ENCODE results near the gene KREMEN1. TPM values are rescaled to one million over a fixed set of nuclear protein-coding genes. Genes with fewer than 3 reads are reported as not detected.

Gene KREMEN1
- total and polyA plus RNA-seq, 8 donors = 24.6 to 49.7 (median 33.6) TPM

DNA sequence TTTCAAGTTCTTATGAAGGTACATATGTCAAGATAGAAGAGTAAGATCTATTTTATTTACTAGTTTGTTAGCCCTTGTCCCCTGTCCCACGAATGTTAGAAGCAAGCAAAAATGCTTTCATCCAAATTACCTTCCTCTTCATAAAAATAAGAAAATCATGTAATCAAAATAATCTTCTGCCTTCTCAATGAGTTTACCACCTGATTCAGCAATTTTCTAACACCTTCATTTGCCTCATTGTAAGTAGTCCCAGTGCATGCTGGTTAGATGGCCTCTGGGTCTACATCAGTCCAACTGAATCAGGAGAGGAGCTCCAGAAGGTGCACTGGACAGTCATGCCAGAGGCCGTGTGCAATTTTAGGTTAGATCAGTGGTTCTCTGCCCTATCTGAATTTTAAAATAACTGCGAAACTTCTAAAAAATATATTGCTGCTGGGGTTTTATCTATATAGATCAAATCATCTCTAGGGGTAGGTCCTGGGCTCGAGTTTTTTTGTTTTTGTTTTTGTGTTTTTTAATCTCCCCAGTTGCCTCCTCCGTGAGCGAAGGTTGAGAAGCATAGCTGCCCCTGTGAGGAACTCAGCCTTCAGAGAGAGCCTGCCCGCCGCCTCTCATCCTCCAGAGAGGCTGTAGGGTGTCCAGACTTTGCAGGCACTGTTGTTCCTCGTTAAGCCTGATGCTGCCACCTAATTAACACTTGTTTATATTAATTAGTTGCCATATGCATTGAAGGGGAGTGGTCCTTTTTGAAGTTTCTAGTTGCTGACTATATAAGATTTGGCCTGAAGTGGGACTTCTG, 43.4 kb upstream of the KREMEN1 start:
- intact Hi-C loops (cut with DNase I) = no loop called here

GRCh38 chr22:29030016-29030617, 42.7 kb upstream of the KREMEN1 start:
- H3K27me3 ChIP-seq = peaks cover 0 to 36% of the 10 kb centered on the region in 2 donors
- no peak for DNase-seq
- H3K27ac ChIP-seq = peak overlapping the region; percentile 81 to 95
- H3K4me1 ChIP-seq = peaks cover 15 to 36% of the 10 kb centered on the region in 2 donors
- intact Hi-C loops (cut with DNase I) = no loop called here
- ATAC-seq = peak; percentile 1
- no peaks in the 10 kb centered on the region for H3K36me3 ChIP-seq
- peak overlapping the region; percentile 28 to 34 for H3K4me3 ChIP-seq
- no peaks in the 10 kb centered on the region for H3K9me3 ChIP-seq
- no peak for TF ChIP-seq CTCF (IDR thresholded peaks at IDR 0.05)

More for the DNA sequence above, 43.4 kb upstream of the KREMEN1 start:
- H3K4me3 ChIP-seq = no peak overlapping the region
- DNase-seq = no peak
- peak overlapping the region; percentile 81 to 95 for H3K27ac ChIP-seq
- no peak for ATAC-seq
- TF ChIP-seq CTCF (IDR thresholded peaks at IDR 0.05) = no peak
- peaks cover 0 to 36% of the 10 kb centered on the region in 2 donors for H3K27me3 ChIP-seq
- H3K4me1 ChIP-seq = peaks cover 15 to 36% of the 10 kb centered on the region in 2 donors
- no peaks in the 10 kb centered on the region for H3K36me3 ChIP-seq
- no peaks in the 10 kb centered on the region for H3K9me3 ChIP-seq

DNA sequence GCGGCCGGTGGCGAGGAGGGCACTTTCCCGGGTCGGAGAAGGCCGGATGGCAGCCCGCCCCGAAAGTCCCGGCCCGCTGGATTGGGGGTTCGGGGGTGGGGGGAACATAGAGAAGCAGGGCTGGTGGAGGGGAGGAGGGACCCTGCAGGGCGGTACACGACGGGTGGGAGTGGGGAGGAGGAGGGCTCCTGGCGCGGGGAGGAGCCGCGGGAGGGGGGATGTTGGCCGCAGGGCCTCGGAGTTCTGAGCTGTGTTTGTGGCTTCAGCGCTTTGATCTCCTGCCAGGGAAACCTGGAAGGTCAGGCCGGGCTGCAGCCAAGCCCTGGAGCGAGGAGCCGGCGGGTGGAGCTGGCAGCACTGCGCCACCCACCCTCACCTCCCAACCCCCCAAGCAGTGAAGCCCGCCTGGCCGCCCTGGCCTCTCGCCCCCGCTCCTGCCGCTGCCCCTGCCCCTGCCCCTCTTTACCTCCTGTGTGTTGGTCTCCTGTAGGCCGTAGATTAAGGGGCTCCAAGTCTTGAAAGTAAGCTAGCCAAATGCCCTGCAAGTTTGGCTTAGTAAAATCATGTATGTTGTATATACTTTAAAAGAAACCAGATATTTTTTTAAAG, 42.1 kb upstream of the KREMEN1 start:
- Histone ChIP-seq H3K36me3 (no peaks in the 10 kb centered on the region), H3K4me3 (peak overlapping the region; percentile 28 to 34), H3K27ac (peak overlapping the region; percentile 81 to 95), H3K27me3 (peaks cover 0 to 36% of the 10 kb centered on the region in 2 donors), H3K9me3 (no peaks in the 10 kb centered on the region), H3K4me1 (peaks cover 15 to 36% of the 10 kb centered on the region in 2 donors)
- DNase-seq (peak; percentile 54 to 88 (median 84)), ATAC-seq (peak; percentile 83)
- intact Hi-C loops (cut with DNase I) = no loop called here
- no peak for TF ChIP-seq CTCF (IDR thresholded peaks at IDR 0.05)

DNA sequence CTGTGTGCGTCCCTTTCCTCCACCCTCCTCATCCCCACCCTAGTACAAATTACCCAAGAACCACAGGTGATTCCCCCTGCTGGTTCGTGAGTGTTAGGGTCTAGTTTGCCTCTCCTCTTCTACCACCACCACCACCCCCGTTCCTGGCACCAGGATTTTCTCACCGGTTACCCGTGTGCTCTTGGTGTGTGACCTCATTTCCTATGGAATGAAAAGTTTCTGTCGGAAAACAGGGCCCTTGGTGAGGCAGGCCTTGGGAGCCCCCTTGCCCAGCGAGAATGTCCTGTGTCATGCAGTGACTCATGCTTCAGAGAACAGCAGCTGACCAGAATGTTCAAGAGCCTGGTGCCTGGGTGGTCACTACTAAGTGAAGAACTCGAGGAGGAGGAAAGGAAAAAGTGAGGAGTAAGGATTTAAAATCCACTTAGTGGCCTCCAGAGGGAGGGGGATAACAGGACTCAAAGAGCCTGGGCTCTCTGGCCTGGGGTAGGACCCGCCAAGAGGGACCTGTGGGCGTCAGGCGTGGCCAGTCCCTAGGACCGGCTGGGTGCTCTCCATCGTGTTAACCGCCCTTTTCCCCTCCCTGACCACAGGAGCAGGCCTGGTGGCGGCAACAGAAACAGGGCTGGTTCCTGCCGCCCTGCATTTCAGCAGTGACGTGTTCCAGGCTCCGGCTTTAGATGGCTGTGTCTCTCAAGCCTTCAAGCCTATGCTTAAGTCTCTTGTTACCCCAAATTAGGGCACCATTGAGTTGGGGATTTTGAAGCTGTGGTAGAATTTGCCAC, 41.4 kb upstream of the KREMEN1 start:
- peak; percentile 72 for ATAC-seq
- H3K27ac ChIP-seq = peak overlapping the region; percentile 81 to 95
- peaks cover 15 to 36% of the 10 kb centered on the region in 2 donors for H3K4me1 ChIP-seq
- peak overlapping the region; percentile 28 to 34 for H3K4me3 ChIP-seq
- DNase-seq = peak; percentile 36 to 81 (median 79)
- no peaks in the 10 kb centered on the region for H3K9me3 ChIP-seq
- intact Hi-C loops (cut with DNase I) = no loop called here
- H3K27me3 ChIP-seq = peaks cover 0 to 36% of the 10 kb centered on the region in 2 donors
- TF ChIP-seq CTCF (IDR thresholded peaks at IDR 0.05) = no peak
- no peaks in the 10 kb centered on the region for H3K36me3 ChIP-seq
